MM.1S (cell line): ENCODE measurements around the gene PRODH.
"Not testable (repeated sequence)": the region's sequence is repeated elsewhere in the genome, so short reads cannot be mapped to it uniquely, and the experiment has no call there.

ENCODE experiments used
- DNase-seq: peaks from one replicate; pipeline ENCODE4 v3.0.0-alpha.2; 2015
- H2AFZ ChIP-seq: fragments of 300-600 bp; sonication (generic); 2 replicates; pipeline ENCODE4 v1.6.0; 2016; ENCODE audit warnings: antibody characterized with exemption, low read length
- H3F3A ChIP-seq: fragments of 300-600 bp; sonication (generic); 2 replicates; pipeline ENCODE4 v1.6.1; 2016; ENCODE audit warnings: mild to moderate bottlenecking, antibody characterized with exemption, low read length, moderate library complexity, mixed read lengths; ENCODE audit not compliant: insufficient read depth
- H3K27ac ChIP-seq: fragments of 300-600 bp; sonication (generic); 2 replicates; pipeline ENCODE4 v1.5.1; 2016; ENCODE audit warnings: mild to moderate bottlenecking, low read length
- H3K27me3 ChIP-seq: fragments of 300-600 bp; sonication (generic); replicated peaks from 2 replicates; pipeline ENCODE4 v1.6.0; 2016; ENCODE audit warnings: low read length; ENCODE audit not compliant: insufficient read depth
- H3K36me3 ChIP-seq: fragments of 300-600 bp; sonication (generic); replicated peaks from 2 replicates; pipeline ENCODE4 v1.6.1; 2016; ENCODE audit warnings: mild to moderate bottlenecking, low read length, mixed read lengths; ENCODE audit not compliant: insufficient read depth
- H3K4me1 ChIP-seq: fragments of 300-600 bp; sonication (generic); 2 replicates; pipeline ENCODE4 v1.6.1; 2016; ENCODE audit warnings: low read length, mixed read lengths
- H3K4me2 ChIP-seq: fragments of 300-600 bp; sonication (generic); 2 replicates; pipeline ENCODE4 v1.6.0; 2016; ENCODE audit warnings: low read depth, low read length
- H3K4me3 ChIP-seq: fragments of 300-600 bp; sonication (generic); 2 replicates; pipeline ENCODE4 v1.5.1; 2016; ENCODE audit warnings: low read length, mixed read lengths
- H3K79me2 ChIP-seq: fragments of 300-600 bp; sonication (generic); 2 replicates; pipeline ENCODE4 v1.6.1; 2016; ENCODE audit warnings: mixed run types, low read length, mixed read lengths
- H3K9ac ChIP-seq: fragments of 300-600 bp; sonication (generic); 2 replicates; pipeline ENCODE4 v1.6.1; 2016; ENCODE audit warnings: low read length, mixed read lengths
- H3K9me2 ChIP-seq: fragments of 300-600 bp; sonication (generic); replicated peaks from 2 replicates; pipeline ENCODE4 v1.6.1; 2016; ENCODE audit warnings: mild to moderate bottlenecking, low read length, mixed read lengths; ENCODE audit not compliant: insufficient read depth
- H3K9me3 ChIP-seq: fragments of 300-600 bp; sonication (generic); replicated peaks from 2 replicates; pipeline ENCODE4 v1.6.1; 2016; ENCODE audit warnings: mild to moderate bottlenecking, low read length, mixed read lengths; ENCODE audit not compliant: insufficient read depth
- H4K20me1 ChIP-seq: fragments of 300-600 bp; sonication (generic); 2 replicates; pipeline ENCODE4 v1.6.1; 2016; ENCODE audit warnings: mild to moderate bottlenecking, low read length, moderate library complexity, mixed read lengths; ENCODE audit not compliant: insufficient read depth
- EZH2 ChIP-seq: fragments of 300-600 bp; sonication (generic); optimal IDR thresholded peaks from 2 replicates; pipeline ENCODE3; 2017; ENCODE audit warnings: low read depth, mild to moderate bottlenecking, antibody characterized with exemption, low read length, mixed read lengths
- EZH2phosphoT487 ChIP-seq: fragments of 300-600 bp; sonication (generic); IDR thresholded peaks from 2 replicates; pipeline ENCODE4 v1.6.1; 2018; ENCODE audit warnings: antibody characterized with exemption, low read length
- TF ChIP-seq, protein P1 (sequence below): fragments of 300-600 bp; sonication (generic); IDR thresholded peaks from 2 replicates; pipeline ENCODE4 v1.5.1; 2016; ENCODE audit warnings: antibody characterized with exemption, low read length, mixed read lengths

PRODH gene

DNA sequence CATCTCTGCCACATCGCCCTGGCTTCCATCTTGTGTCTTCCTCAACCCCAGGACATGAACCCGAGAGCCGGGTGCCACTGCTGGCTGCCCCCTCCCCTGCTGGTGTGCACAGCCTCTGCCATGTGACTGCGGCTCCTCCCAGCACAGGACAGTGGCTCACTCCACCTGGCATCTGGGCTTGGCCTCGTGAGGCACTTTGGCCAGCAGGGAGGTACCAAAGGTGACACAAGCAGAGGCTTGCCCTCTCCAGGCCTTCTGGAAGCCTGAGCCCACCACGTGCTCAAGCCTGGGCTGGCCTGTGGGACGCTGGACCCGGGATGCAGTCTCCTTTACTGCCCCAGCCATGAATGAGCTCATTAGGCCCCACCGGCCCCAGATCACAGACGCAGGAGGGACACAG, 21.5 kb downstream of the PRODH start:
- not testable (repeated sequence) for H3K9me3 ChIP-seq, H3K36me3 ChIP-seq, H3K79me2 ChIP-seq, H2AFZ ChIP-seq, H3K9me2 ChIP-seq, H3K27me3 ChIP-seq, DNase-seq, H3K4me2 ChIP-seq, H3K9ac ChIP-seq, H4K20me1 ChIP-seq, H3K27ac ChIP-seq, H3F3A ChIP-seq, H3K4me1 ChIP-seq, H3K4me3 ChIP-seq

DNA sequence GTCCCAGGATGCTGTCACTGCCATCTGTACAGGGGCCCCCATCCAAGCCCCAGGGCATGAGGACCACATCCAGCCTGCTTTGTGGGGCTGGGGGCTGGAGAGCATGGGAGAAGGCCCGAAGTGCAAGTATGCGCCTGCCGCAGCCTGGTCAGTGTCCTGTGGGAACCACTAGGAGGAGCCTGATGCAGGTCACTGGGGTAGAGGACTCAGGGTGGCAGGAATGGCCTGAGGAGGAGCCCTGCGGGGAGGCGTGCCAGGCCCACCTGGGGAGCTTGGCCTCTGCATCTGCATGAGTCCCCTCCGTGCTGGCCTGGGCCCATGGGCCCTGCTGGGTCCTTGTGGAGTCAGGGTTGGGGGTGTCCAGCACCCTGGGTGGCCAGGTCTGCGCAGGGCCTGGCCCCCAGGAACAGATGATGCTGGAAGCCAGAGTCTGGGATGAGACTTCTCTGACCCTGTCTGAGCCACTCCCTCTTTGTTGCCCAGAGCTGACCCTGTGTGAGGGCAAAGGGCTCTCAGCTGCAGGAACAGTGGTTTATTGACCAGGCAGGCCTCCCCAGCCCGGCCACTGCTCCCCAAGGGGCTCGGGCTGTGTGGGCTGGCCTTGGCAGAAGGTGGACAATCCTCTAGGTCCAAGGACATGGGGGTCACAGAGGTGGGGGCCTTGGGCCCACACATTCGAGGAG, 23.7 kb downstream of the PRODH start:
- not testable (repeated sequence) for DNase-seq, H3K4me3 ChIP-seq, H3K9me3 ChIP-seq, H3K27me3 ChIP-seq, H2AFZ ChIP-seq, H3K4me1 ChIP-seq, H3F3A ChIP-seq, H4K20me1 ChIP-seq, H3K79me2 ChIP-seq, H3K36me3 ChIP-seq, H3K9ac ChIP-seq, H3K4me2 ChIP-seq, H3K9me2 ChIP-seq, H3K27ac ChIP-seq

DNA sequence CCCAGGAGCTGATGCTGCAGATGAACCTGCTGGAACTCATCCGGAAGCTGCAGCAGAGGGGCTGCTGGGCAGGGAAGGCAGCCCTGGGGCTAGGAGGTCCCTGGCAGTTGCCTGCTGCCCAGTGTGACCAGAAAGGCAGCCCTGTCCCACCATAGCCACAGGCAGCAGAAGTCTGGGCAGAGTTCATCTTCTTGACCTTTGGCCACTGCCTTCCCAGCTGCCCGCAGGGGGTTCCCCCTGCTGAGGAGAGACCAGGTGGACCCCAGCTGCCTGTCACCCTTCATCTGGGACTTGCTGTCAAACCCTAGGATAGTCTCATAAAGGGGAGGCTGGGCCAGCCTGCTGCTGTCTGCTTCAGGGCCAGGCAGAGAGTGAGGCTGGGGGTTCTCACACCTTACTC, 24.6 kb downstream of the PRODH start:
- H3K79me2 ChIP-seq, H3K4me1 ChIP-seq, H3F3A ChIP-seq, H3K9me3 ChIP-seq, H3K36me3 ChIP-seq, H3K4me3 ChIP-seq, H3K9ac ChIP-seq, H3K9me2 ChIP-seq, DNase-seq, H3K27ac ChIP-seq, H3K4me2 ChIP-seq, H4K20me1 ChIP-seq, H2AFZ ChIP-seq, H3K27me3 ChIP-seq: not testable (repeated sequence)

DNA sequence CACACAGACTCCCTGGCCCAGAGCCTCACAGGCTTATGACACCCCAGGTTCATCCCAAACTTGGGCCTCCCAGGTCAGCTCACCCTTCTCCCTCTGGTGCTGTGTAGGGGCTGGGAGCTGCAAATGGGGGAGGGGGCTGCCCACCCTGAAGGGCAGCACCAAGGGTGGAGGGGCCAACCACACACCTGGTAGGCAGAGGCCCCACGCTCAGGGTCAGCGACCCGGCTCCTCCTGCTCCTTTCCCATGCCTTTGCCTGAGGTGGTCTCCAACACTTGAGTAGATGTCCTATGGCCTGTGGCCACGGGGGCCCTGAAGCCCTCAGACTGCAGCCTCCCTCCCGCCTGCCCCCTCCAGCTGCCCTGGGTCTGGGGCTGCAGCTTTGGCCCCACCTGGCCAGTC, 26.5 kb downstream of the PRODH start:
- TF ChIP-seq EZH2 (no peak), EZH2phosphoT487 (no peak)
- TF ChIP-seq, protein P1, sequence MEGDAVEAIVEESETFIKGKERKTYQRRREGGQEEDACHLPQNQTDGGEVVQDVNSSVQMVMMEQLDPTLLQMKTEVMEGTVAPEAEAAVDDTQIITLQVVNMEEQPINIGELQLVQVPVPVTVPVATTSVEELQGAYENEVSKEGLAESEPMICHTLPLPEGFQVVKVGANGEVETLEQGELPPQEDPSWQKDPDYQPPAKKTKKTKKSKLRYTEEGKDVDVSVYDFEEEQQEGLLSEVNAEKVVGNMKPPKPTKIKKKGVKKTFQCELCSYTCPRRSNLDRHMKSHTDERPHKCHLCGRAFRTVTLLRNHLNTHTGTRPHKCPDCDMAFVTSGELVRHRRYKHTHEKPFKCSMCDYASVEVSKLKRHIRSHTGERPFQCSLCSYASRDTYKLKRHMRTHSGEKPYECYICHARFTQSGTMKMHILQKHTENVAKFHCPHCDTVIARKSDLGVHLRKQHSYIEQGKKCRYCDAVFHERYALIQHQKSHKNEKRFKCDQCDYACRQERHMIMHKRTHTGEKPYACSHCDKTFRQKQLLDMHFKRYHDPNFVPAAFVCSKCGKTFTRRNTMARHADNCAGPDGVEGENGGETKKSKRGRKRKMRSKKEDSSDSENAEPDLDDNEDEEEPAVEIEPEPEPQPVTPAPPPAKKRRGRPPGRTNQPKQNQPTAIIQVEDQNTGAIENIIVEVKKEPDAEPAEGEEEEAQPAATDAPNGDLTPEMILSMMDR, result no peak
- no peak overlapping the region for H3K27ac ChIP-seq
- DNase-seq, result no peak
- no peak overlapping the region for H3K4me3 ChIP-seq
- H3K79me2 ChIP-seq, result no peaks in the 10 kb centered on the region
- no peak overlapping the region for H2AFZ ChIP-seq
- no peaks in the 10 kb centered on the region for H3F3A ChIP-seq
- no peak overlapping the region for H3K4me2 ChIP-seq
- H3K27me3 ChIP-seq, result no peaks in the 10 kb centered on the region
- H3K36me3 ChIP-seq, result no peaks in the 10 kb centered on the region
- no peaks in the 10 kb centered on the region for H3K4me1 ChIP-seq
- no peaks in the 10 kb centered on the region for H3K9me3 ChIP-seq
- no peak overlapping the region for H3K9ac ChIP-seq
- H3K9me2 ChIP-seq, result no peaks in the 10 kb centered on the region
- no peaks in the 10 kb centered on the region for H4K20me1 ChIP-seq

DNA sequence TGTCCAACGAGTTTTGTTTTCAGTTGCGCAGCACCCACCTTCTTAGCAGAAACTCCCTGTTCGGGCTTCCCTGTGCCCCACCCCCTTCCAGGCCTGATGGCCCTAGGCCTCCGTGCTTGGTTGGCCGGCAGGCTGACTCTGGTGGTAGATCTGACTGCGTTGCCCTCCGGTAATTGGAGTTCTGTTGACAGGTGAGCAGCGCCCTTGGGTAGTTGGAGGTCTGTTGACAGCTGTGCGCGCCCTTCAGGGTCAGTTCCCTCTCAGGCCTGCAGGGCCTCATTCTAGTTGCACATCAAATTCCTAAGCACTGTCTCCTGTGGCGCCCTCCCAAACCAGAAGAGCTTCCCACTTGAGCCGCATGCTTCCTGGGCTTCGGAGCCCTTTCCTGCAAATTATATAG, 29.2 kb downstream of the PRODH start:
- Histone ChIP-seq H2AFZ (no peak overlapping the region), H4K20me1 (no peaks in the 10 kb centered on the region), H3K27me3 (no peaks in the 10 kb centered on the region), H3K4me1 (no peaks in the 10 kb centered on the region), H3K9me2 (no peaks in the 10 kb centered on the region), H3K4me2 (no peak overlapping the region), H3F3A (no peaks in the 10 kb centered on the region), H3K27ac (no peak overlapping the region), H3K79me2 (no peaks in the 10 kb centered on the region), H3K9ac (no peak overlapping the region), H3K36me3 (no peaks in the 10 kb centered on the region), H3K9me3 (no peaks in the 10 kb centered on the region), H3K4me3 (no peak overlapping the region)
- no peak for DNase-seq
- TF ChIP-seq EZH2, result no peak

DNA sequence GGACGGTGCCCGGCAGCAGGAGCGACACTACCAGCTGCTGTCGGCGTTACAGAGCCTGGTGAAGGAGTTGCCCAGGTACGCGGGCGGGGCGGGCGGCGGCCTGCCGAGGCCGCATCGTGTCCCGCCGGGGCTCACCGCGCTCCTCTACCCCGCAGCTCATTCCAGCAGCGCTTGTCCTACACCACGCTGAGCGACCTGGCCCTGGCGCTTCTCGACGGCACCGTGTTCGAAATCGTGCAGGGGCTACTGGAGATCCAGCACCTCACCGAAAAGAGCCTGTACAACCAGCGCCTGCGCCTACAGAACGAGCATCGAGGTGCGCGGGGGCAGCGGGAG, 29.7 kb downstream of the PRODH start:
- not testable (repeated sequence) for H3K4me3 ChIP-seq, H2AFZ ChIP-seq, H3K4me1 ChIP-seq, H3K9ac ChIP-seq, H3K27me3 ChIP-seq, H3K27ac ChIP-seq, H3F3A ChIP-seq, H3K4me2 ChIP-seq, DNase-seq, H3K9me2 ChIP-seq, H3K9me3 ChIP-seq, H3K36me3 ChIP-seq, H3K79me2 ChIP-seq, H4K20me1 ChIP-seq
